Breast epithelium (tissue), 4 donors: ENCODE results near the gene CHN2. TPM values are rescaled to one million over a fixed set of nuclear protein-coding genes. Genes with fewer than 3 reads are reported as not detected.
"Not testable (repeated sequence)": the region's sequence is repeated elsewhere in the genome, so short reads cannot be mapped to it uniquely, and the experiment has no call there.

Source experiments
- DNase-seq, 2 donors: peaks; one replicate each; pipeline ENCODE4 v3.0.0-alpha.2; 2019; ENCODE audit warnings: low spot score in 2 of 2
- H3K27ac ChIP-seq, 2 donors: fragments of 200-600 bp; sonication (generic) in 1 of 2; one replicate each; pipeline ENCODE4 v1.5.1; 2016 to 2019; ENCODE audit warnings: mild to moderate bottlenecking in 1 of 2
- H3K27me3 ChIP-seq, 2 donors: fragments of 200-600 bp; sonication (generic) in 1 of 2; one replicate each; pipeline versions ENCODE4 v1.5.1 to v1.6.0; 2017 to 2019; ENCODE audit warnings: control low read depth in 1 of 2, mild to moderate bottlenecking in 1 of 2
- H3K36me3 ChIP-seq: fragments of 200-600 bp; one replicate; pipeline ENCODE4 v1.5.1; 2019
- H3K4me1 ChIP-seq, 2 donors: fragments of 200-600 bp; sonication (generic); one replicate each; pipeline ENCODE4 v1.5.1; 2016 to 2019; ENCODE audit warnings: control low read depth in 1 of 2
- H3K4me3 ChIP-seq, 3 donors: fragments of 200-600 bp; sonication (generic); 1 replicate in 2 of 3; 2 replicates in 1 of 3; pipeline ENCODE4 v1.5.1; 2016 to 2019; ENCODE audit warnings: mild to moderate bottlenecking in 3 of 3, moderate library complexity in 2 of 3
- H3K9me3 ChIP-seq, 2 donors: fragments of 200-600 bp; sonication (generic) in 1 of 2; one replicate each; pipeline ENCODE4 v1.5.1; 2016 to 2019; ENCODE audit warnings: control low read depth in 1 of 2
- CTCF ChIP-seq, 3 donors: fragments of 450-650 bp; IDR thresholded peaks; one replicate each; pipeline ENCODE4 v1.5.1; 2016 to 2017; ENCODE audit warnings: antibody characterized with exemption in 3 of 3, mild to moderate bottlenecking in 3 of 3, moderate library complexity in 3 of 3
- POLR2A ChIP-seq: fragments of 450-650 bp; IDR thresholded peaks from one replicate; pipeline ENCODE4 v1.6.1; 2016; ENCODE audit warnings: antibody characterized with exemption, mild to moderate bottlenecking, moderate library complexity
- POLR2AphosphoS5 ChIP-seq, 3 donors: sonication (generic); formaldehyde crosslinking; IDR thresholded peaks; one replicate each; pipeline ENCODE4 v1.6.1; 2017; ENCODE audit warnings: antibody characterized with exemption in 3 of 3
- intact Hi-C: fragments of 100-400 bp; cut with DNase I; formaldehyde crosslinking; loops from one replicate; pipeline ENCODE4 v1.15.1; 2023; ENCODE audit warnings: low total_unique reads
- total RNA-seq, 3 donors: library from RNA; depleted of rRNA; stranded (reverse); fragments of >200 nt; gene quantifications; one replicate each; pipeline ENCODE4 v1.1.0, GENCODE V29; 2016

The CHN2 gene
- total RNA-seq, 3 donors from 2014 or later, result 6.3 to 17.1 (median 7.9) TPM

GRCh38 chr7:29258951-29259350 lies 64.4 kb downstream of the CHN2 start:
- TF ChIP-seq POLR2A (no peak), POLR2AphosphoS5 (IDR thresholded peaks at IDR 0.05) (no peak)
- Histone ChIP-seq H3K27me3 (no peaks in the 10 kb centered on the region), H3K9me3 (no peaks in the 10 kb centered on the region)

GRCh38 chr7:29262191-29262917 lies 67.8 kb downstream of the CHN2 start:
- no peak for TF ChIP-seq POLR2A
- Histone ChIP-seq H3K27ac (no peak overlapping the region), H3K27me3 (no peaks in the 10 kb centered on the region), H3K4me1 (no peaks in the 10 kb centered on the region), H3K36me3 (no peaks in the 10 kb centered on the region), H3K9me3 (no peaks in the 10 kb centered on the region), H3K4me3 (no peak overlapping the region)
- no peak for DNase-seq
- intact Hi-C loops, result no loop called here

More at GRCh38 chr7:29258951-29259350, 64.4 kb downstream of the CHN2 start:
- no peak for DNase-seq
- intact Hi-C loops, result no loop called here
- Histone ChIP-seq H3K4me3 (no peak overlapping the region), H3K27ac (no peak overlapping the region), H3K36me3 (no peaks in the 10 kb centered on the region), H3K4me1 (no peaks in the 10 kb centered on the region)

- H3K4me1 ChIP-seq, intact Hi-C loops, H3K27me3 ChIP-seq, H3K27ac ChIP-seq, H3K36me3 ChIP-seq, H3K9me3 ChIP-seq, DNase-seq, H3K4me3 ChIP-seq: not testable (repeated sequence)
These were observed 69.1 kb downstream of the CHN2 start for GRCh38 chr7:29263601-29264207.

GRCh38 chr7:29265208-29265923 lies 70.8 kb downstream of the CHN2 start:
- no peak for TF ChIP-seq POLR2AphosphoS5 (IDR thresholded peaks at IDR 0.05)
- TF ChIP-seq POLR2A, result no peak
- no peak for TF ChIP-seq CTCF (IDR thresholded peaks at IDR 0.05)
- intact Hi-C loops, result no loop called here
- DNase-seq, result no peak
- Histone ChIP-seq H3K36me3 (no peaks in the 10 kb centered on the region), H3K4me3 (no peak overlapping the region), H3K9me3 (no peaks in the 10 kb centered on the region), H3K27me3 (no peaks in the 10 kb centered on the region), H3K4me1 (no peaks in the 10 kb centered on the region), H3K27ac (no peak overlapping the region)

GRCh38 chr7:29269935-29270334 lies 75.4 kb downstream of the CHN2 start:
- DNase-seq, result no peak
- TF ChIP-seq POLR2A (no peak), CTCF (IDR thresholded peaks at IDR 0.05) (no peak), POLR2AphosphoS5 (IDR thresholded peaks at IDR 0.05) (no peak)
- no peaks in the 10 kb centered on the region for H3K9me3 ChIP-seq
- H3K27me3 ChIP-seq, result no peaks in the 10 kb centered on the region
- H3K4me1 ChIP-seq, result no peaks in the 10 kb centered on the region
- H3K36me3 ChIP-seq, result no peaks in the 10 kb centered on the region
- intact Hi-C loops, result no loop called here
- no peak overlapping the region for H3K4me3 ChIP-seq
- no peak overlapping the region for H3K27ac ChIP-seq

GRCh38 chr7:29270594-29271318 lies 76.2 kb downstream of the CHN2 start:
- DNase-seq, result no peak
- no peaks in the 10 kb centered on the region for H3K36me3 ChIP-seq
- H3K4me1 ChIP-seq, result no peaks in the 10 kb centered on the region
- H3K4me3 ChIP-seq, result no peak overlapping the region
- H3K27me3 ChIP-seq, result no peaks in the 10 kb centered on the region
- H3K9me3 ChIP-seq, result no peaks in the 10 kb centered on the region
- intact Hi-C loops, result no loop called here
- TF ChIP-seq POLR2AphosphoS5 (IDR thresholded peaks at IDR 0.05), result no peak
- no peak overlapping the region for H3K27ac ChIP-seq

GRCh38 chr7:29271319-29271658 lies 76.7 kb downstream of the CHN2 start:
- intact Hi-C loops, result no loop called here
- Histone ChIP-seq H3K4me1 (no peaks in the 10 kb centered on the region), H3K27ac (no peak overlapping the region), H3K9me3 (no peaks in the 10 kb centered on the region), H3K4me3 (no peak overlapping the region), H3K27me3 (no peaks in the 10 kb centered on the region), H3K36me3 (no peaks in the 10 kb centered on the region)
- no peak for DNase-seq
- TF ChIP-seq POLR2A, result no peak
- no peak for TF ChIP-seq POLR2AphosphoS5 (IDR thresholded peaks at IDR 0.05)
- no peak for TF ChIP-seq CTCF (IDR thresholded peaks at IDR 0.05)
